NT2/D1 (cell line): ENCODE measurements around the gene ZDHHC9.

Experiments
- SUZ12 ChIP-seq: IDR thresholded peaks from 2 replicates; pipeline ENCODE4 v1.6.1; 2011; ENCODE audit not compliant: insufficient read length, insufficient read depth; ENCODE audit errors: extremely low read depth
- ZNF274 ChIP-seq: IDR thresholded peaks from 2 replicates; pipeline ENCODE4 v1.6.1; 2011; ENCODE audit warnings: mild to moderate bottlenecking, low read depth, low read length

DNA sequence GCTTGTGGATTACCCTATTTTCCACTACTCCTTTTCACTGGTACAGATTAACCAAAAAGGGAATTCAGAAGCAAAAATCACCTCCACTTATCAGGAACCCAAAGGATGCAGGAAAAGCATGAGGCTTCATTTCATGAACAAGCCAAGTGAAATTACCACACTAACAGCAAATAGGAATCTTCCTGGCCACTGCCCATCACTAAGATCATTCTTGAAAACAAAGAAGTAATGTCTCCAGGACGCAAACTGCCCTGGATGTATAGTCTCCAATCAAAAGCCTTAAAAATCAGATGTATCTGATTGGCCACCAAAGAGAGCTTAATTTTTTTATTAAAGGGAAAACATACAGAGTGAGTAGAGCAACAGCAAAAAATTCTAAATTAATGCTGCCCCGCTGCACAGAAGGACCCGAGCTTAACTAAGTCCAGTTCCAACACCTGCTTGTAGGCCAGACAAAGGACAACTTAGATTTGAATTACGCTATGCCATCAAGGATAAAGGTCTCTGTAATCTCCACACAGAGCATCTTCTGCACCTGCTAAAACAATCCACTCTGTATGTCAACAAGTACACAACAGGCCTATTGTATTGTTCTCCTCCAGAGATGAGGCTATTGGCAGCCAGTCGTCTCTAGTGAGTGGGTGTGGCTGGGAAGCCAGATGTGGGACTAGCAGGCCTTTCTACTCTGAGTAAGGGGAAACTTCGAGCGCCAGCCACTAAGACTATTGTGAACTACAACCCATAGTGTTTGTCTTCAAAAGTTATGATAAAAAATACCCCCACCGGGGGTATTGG lies 12.4 kb downstream of the ZDHHC9 start:
- TF ChIP-seq ZNF274 = no peak
- TF ChIP-seq SUZ12 = no peak
